Muscle of leg (tissue), 11 donors: ENCODE results near the gene VCL. TPM values are rescaled to one million over a fixed set of nuclear protein-coding genes. Genes with fewer than 3 reads are reported as not detected.

ENCODE experiments used
- DNase-seq: peaks from one replicate; pipeline ENCODE4 v3.0.0; 2013
- H3K27ac ChIP-seq: one replicate; pipeline ENCODE4 v1.5.1; 2013; ENCODE audit warnings: mild to moderate bottlenecking, low read length, control low read depth
- H3K27me3 ChIP-seq: one replicate; pipeline ENCODE4 v1.6.1; 2013; ENCODE audit warnings: low read length; ENCODE audit not compliant: control insufficient read depth, insufficient read depth
- H3K36me3 ChIP-seq: one replicate; pipeline ENCODE4 v1.6.1; 2013; ENCODE audit warnings: low read length; ENCODE audit not compliant: control insufficient read depth, insufficient read depth
- H3K4me1 ChIP-seq: one replicate; pipeline ENCODE4 v1.6.1; 2013; ENCODE audit warnings: low read length; ENCODE audit not compliant: control insufficient read depth, insufficient read depth
- H3K4me3 ChIP-seq: one replicate; pipeline ENCODE4 v1.5.1; 2013; ENCODE audit warnings: low read length, control low read depth
- H3K9me3 ChIP-seq: replicated peaks from 2 replicates; pipeline ENCODE4 v1.6.1; 2013; ENCODE audit warnings: low read depth, low read length; ENCODE audit not compliant: control insufficient read depth
- WGBS: methylation state at CpG from one replicate; pipeline ENCODE4 v1.1.5; 2013; ENCODE audit warnings: missing lambda C conversion rate; ENCODE audit not compliant: insufficient coverage; 5-methylcytosine and 5-hydroxymethylcytosine counted together
- polyA plus RNA-seq, 8 donors: library from polyadenylated mRNA; unstranded; fragments of 120-200 nt; gene quantifications; one replicate each; pipeline versions ENCODE4 v1.2.1 to v1.2.3, GENCODE V29; 2013; ENCODE audit warnings: inconsistent platforms in 1 of 8, low replicate concordance in 1 of 8; ENCODE audit not compliant: insufficient read length in 8 of 8, insufficient read depth in 1 of 8
- total RNA-seq: library from RNA; stranded (reverse); fragments of 120-200 nt; gene quantifications from one replicate; pipeline ENCODE4 v1.2.4, GENCODE V29; 2013

Gene VCL
- total and polyA plus RNA-seq, 9 donors, result 99.2 to 153 (median 124) TPM

GRCh38 chr10:74048433-74048832, 50.5 kb downstream of the VCL start:
- WGBS, result no CpG with 5 or more reads among the region's 2 CpGs
- Histone ChIP-seq H3K4me1 (peaks cover 9% of the 10 kb centered on the region), H3K36me3 (peaks cover 7% of the 10 kb centered on the region), H3K4me3 (no peak overlapping the region), H3K27ac (no peak overlapping the region), H3K9me3 (no peaks in the 10 kb centered on the region), H3K27me3 (no peaks in the 10 kb centered on the region)
- DNase-seq, result no peak

- no peak overlapping the region for H3K4me3 ChIP-seq
- H3K27ac ChIP-seq, result peak overlapping the region; percentile 2
- H3K9me3 ChIP-seq, result no peaks in the 10 kb centered on the region
- no peaks in the 10 kb centered on the region for H3K36me3 ChIP-seq
- peak; percentile 85 for DNase-seq
- WGBS, result 40% methylated on average over 1 of the region's 1 CpG
- no peaks in the 10 kb centered on the region for H3K27me3 ChIP-seq
- peaks cover 9% of the 10 kb centered on the region for H3K4me1 ChIP-seq
These were observed 52.0 kb downstream of the VCL start for GRCh38 chr10:74049955-74050354.

GRCh38 chr10:74050653-74051052, 52.7 kb downstream of the VCL start:
- H3K27ac ChIP-seq, result no peak overlapping the region
- H3K4me3 ChIP-seq, result no peak overlapping the region
- DNase-seq, result no peak
- no peaks in the 10 kb centered on the region for H3K36me3 ChIP-seq
- no CpG with 5 or more reads among the region's 1 CpG for WGBS
- peaks cover 9% of the 10 kb centered on the region for H3K4me1 ChIP-seq
- no peaks in the 10 kb centered on the region for H3K27me3 ChIP-seq
- no peaks in the 10 kb centered on the region for H3K9me3 ChIP-seq

DNA sequence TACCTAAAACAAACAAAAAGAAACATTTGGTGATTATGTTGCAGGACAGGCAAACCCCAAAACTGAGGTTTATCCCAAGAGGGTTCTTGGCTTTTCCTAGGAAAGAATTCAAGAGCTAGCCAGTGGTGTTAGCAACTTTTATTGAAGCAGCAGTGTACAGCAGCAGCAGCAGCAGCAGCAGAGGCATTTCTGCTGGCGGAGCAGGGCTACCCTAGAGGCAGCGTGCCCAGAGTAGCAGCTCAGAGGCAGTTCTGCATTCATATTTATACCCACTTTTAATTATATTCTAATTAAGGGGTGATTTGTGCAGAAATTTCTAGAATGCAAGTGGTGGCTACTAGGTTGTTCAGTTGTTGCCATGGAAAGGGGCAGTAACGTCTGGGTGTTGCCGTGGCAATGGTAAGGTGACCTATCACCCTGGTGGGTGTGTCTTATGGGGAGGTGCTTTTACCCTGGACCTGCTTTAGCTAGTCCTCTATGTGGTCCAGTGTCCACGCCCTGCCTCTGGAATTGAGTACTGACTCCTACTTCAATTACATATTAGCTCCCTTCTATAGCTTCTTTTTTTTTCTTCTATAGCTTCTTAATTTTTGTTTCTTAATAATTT, 53.9 kb downstream of the VCL start:
- no CpG with 5 or more reads among the region's 5 CpGs for WGBS
- no peak overlapping the region for H3K27ac ChIP-seq

DNA sequence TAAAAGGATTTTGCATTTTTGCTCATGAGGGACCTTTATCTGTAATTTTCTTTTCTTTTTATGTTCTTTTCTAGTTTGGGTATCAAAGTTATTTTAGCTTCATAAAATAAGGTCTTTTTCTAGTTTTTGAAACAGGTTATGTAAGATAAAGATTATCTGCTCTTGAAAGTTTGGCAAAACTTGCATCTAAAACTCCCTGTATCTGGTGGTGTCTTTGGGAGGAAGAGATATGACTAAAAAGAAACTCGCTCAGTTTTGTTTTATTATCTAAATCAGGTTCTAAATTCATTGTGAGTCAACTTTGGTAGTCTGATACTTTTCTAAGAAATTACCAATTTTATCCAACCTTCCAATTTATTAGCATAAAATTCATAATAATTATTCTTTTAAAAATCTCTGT, 55.1 kb downstream of the VCL start:
- Histone ChIP-seq H3K4me3 (no peak overlapping the region), H3K4me1 (peaks cover 7% of the 10 kb centered on the region), H3K27ac (no peak overlapping the region), H3K9me3 (no peaks in the 10 kb centered on the region), H3K36me3 (no peaks in the 10 kb centered on the region), H3K27me3 (no peaks in the 10 kb centered on the region)
- DNase-seq, result no peak
- no CpG with 5 or more reads among the region's 1 CpG for WGBS

More for the DNA sequence above, 53.9 kb downstream of the VCL start:
- Histone ChIP-seq H3K4me1 (peaks cover 9% of the 10 kb centered on the region), H3K36me3 (no peaks in the 10 kb centered on the region), H3K9me3 (no peaks in the 10 kb centered on the region), H3K4me3 (no peak overlapping the region), H3K27me3 (no peaks in the 10 kb centered on the region)
- no peak for DNase-seq

- Histone ChIP-seq H3K4me3 (no peak overlapping the region), H3K36me3 (no peaks in the 10 kb centered on the region), H3K9me3 (no peaks in the 10 kb centered on the region), H3K27ac (no peak overlapping the region), H3K27me3 (no peaks in the 10 kb centered on the region), H3K4me1 (peaks cover 4% of the 10 kb centered on the region)
- no peak for DNase-seq
- WGBS, result no CpG with 5 or more reads among the region's 4 CpGs
These were observed 57.6 kb downstream of the VCL start for GRCh38 chr10:74055383-74056049.

DNA sequence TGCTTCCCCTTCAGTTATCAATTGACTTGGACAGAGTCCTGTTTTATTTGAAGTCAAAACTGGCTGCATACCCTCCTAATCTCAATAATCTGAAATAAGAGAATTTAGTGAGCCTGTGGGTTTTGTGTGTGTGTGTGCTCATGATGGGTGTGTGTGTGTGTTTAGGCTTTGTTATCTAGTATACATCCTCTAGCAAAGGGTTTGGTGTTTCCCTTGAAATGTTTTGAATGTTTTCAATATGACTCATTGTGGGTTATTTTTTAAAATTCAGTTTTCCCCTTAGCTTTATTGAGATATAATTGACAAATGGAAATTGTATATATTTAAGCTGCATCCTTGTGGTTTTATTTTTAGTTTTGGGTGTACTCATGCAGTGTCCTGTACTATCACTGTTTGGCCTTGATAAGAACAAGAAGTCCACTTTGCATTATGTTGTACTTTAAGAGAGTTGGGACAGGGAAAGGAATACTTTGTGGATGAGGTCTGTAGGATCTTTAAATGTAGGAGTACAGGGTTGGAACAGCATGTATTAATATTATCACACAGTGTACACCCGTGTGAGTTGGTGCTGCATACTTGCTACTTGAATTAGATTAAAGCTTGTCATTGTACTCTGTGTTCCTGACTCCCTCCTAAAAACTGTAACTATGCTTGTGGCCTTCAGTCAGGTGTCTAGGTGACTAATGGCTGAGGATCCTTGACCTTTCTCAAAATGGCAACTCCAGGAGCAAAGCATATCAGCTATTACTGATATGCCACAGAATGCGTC, 58.3 kb downstream of the VCL start:
- peaks cover 4% of the 10 kb centered on the region for H3K4me1 ChIP-seq
- no peaks in the 10 kb centered on the region for H3K9me3 ChIP-seq
- no peak overlapping the region for H3K4me3 ChIP-seq
- WGBS, result no CpG with 5 or more reads among the region's 2 CpGs
- H3K36me3 ChIP-seq, result no peaks in the 10 kb centered on the region
- H3K27me3 ChIP-seq, result no peaks in the 10 kb centered on the region
- no peak overlapping the region for H3K27ac ChIP-seq
- DNase-seq, result no peak

DNA sequence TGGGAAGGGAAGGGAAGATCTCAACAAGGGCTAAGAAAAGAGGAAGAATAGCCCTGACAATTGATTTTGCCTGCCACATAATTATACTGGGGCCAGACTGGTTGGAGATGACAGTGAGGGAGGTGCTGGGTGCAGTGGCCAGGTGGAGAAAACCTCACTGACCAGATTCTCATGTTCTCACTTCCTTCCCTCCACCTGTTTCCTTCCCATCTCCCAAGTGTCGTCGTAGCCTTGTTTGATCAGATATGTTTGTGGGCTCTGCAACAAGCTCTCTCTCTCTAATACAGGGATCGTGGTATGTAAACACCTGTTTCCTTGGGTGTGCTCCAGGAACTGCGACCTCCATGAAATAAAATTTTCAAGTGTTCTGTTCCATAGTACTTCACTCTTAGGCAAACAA, 60.2 kb downstream of the VCL start:
- DNase-seq, result no peak
- no peaks in the 10 kb centered on the region for H3K36me3 ChIP-seq
- no CpG with 5 or more reads among the region's 4 CpGs for WGBS

DNA sequence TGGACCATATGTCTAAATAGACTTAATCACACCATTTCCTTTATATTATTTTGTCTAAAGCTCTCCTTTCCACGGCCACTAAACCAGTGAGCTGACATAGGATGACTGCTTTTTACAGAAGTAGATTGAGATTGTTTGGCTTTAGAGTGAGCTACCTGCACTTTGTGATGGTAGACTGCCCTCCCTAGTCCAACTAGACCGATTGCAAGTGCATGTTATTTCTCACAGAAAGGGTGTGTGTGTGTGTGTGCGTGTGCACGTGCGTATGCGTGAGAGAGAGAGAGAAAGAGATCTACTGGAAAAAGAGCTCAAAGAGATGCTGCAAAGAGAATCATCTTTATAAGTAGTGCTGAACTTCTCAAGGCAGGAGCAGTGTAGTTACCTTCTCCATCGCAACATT, 60.7 kb downstream of the VCL start:
- Histone ChIP-seq H3K4me1 (peaks cover 8% of the 10 kb centered on the region), H3K27ac (no peak overlapping the region), H3K4me3 (no peak overlapping the region), H3K9me3 (peaks cover 7% of the 10 kb centered on the region), H3K36me3 (peaks cover under 1% of the 10 kb centered on the region), H3K27me3 (no peaks in the 10 kb centered on the region)
- peak; percentile 64 for DNase-seq
- 40% methylated on average over 5 of the region's 7 CpGs for WGBS

More for the DNA sequence above, 60.2 kb downstream of the VCL start:
- Histone ChIP-seq H3K4me3 (no peak overlapping the region), H3K9me3 (peaks cover 2% of the 10 kb centered on the region), H3K27ac (peak overlapping the region; percentile 10), H3K4me1 (peaks cover 8% of the 10 kb centered on the region), H3K27me3 (no peaks in the 10 kb centered on the region)

DNA sequence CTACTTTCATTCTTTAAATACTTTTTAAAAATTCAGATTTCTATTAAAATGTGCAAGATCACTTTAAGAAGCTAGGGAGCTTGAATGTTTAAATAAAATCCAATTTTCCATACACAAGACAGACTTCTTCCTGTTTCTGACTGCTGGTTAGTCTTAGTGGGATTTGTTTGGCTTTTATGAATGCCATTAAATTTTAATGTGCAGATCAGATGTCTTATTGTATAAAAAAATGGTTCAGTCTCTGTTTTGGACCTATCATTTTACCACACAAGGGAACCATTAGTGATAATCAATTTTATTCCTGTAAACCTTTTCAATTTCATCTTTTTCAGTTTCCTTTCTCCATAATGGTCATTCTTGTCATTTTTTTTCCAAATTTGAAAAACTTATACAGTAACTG, 63.2 kb downstream of the VCL start:
- no peak overlapping the region for H3K4me3 ChIP-seq
- H3K9me3 ChIP-seq, result peaks cover 8% of the 10 kb centered on the region
- DNase-seq, result peak; percentile 92
- H3K4me1 ChIP-seq, result peaks cover 8% of the 10 kb centered on the region
- H3K27me3 ChIP-seq, result no peaks in the 10 kb centered on the region
- peak overlapping the region; percentile 78 for H3K27ac ChIP-seq
- H3K36me3 ChIP-seq, result peaks cover 7% of the 10 kb centered on the region
